Ovary (tissue), 9 donors: ENCODE results near the gene AKAP6. TPM values are rescaled to one million over a fixed set of nuclear protein-coding genes. Genes with fewer than 3 reads are reported as not detected.

Experiments used
- DNase-seq, 5 donors: peaks; one replicate each; pipeline ENCODE4 v3.0.0-alpha.2; 2019 to 2020
- H3K27ac ChIP-seq, 2 donors: fragments of 200-600 bp; one replicate each; pipeline versions ENCODE4 v1.5.1 to v1.8.0; 2019 to 2022
- H3K27me3 ChIP-seq: fragments of 200-600 bp; one replicate; pipeline ENCODE4 v1.8.0; 2022
- H3K36me3 ChIP-seq: fragments of 200-600 bp; sonication (generic); one replicate; pipeline ENCODE4 v1.5.1; 2019
- H3K4me1 ChIP-seq: one replicate; pipeline ENCODE4 v1.8.1; 2013; ENCODE audit warnings: mild to moderate bottlenecking, moderate library complexity; ENCODE audit not compliant: insufficient read depth
- H3K4me3 ChIP-seq: fragments of 200-600 bp; sonication (generic); one replicate; pipeline ENCODE4 v1.5.1; 2017
- H3K9me3 ChIP-seq, 2 donors: fragments of 200-600 bp in 1 of 2; sonication (generic) in 1 of 2; one replicate each; pipeline versions ENCODE4 v1.5.1 to v1.8.1; 2013 to 2019; ENCODE audit warnings: mild to moderate bottlenecking in 1 of 2, moderate library complexity in 1 of 2
- CTCF ChIP-seq, 3 donors: fragments of 450-650 bp in 2 of 3; fragments of 200-600 bp in 1 of 3; IDR thresholded peaks; one replicate each; pipeline versions ENCODE4 v1.5.1 to v1.8.0; 2016 to 2022; ENCODE audit warnings: antibody characterized with exemption in 3 of 3, mild to moderate bottlenecking in 1 of 3
- EP300 ChIP-seq: sonication (generic); formaldehyde crosslinking; IDR thresholded peaks from one replicate; pipeline ENCODE4 v1.6.1; 2017; ENCODE audit warnings: antibody characterized with exemption
- POLR2A ChIP-seq: fragments of 450-650 bp; IDR thresholded peaks from one replicate; pipeline ENCODE4 v1.6.1; 2017; ENCODE audit warnings: antibody characterized with exemption, mild to moderate bottlenecking, moderate library complexity
- WGBS, 3 donors: extraction: QIAGEN DNeasy Blood & Tissue Kit in 1 of 3; methylation state at CpG; one replicate each; pipeline versions ENCODE4 v1.1.5 to v1.1.7; 2013 to 2017; 5-methylcytosine and 5-hydroxymethylcytosine counted together
- intact Hi-C, 4 donors: fragments of 100-400 bp; cut with DNase I; formaldehyde crosslinking; loops; one replicate each; pipeline versions ENCODE4 v1.11.0 to v1.15.1; 2022 to 2023
- polyA plus RNA-seq, 2 donors: library from polyadenylated mRNA; stranded (reverse); fragments of 200-250 nt in 1 of 2; fragments of 350-450 nt in 1 of 2; fragmentation: Illumina TruSeq in 1 of 2; extraction: RNeasy Lipid Tissue Mini Kit (QIAGEN cat#74804) in 1 of 2; gene quantifications; one replicate each; pipeline ENCODE4 v1.2.3, GENCODE V29; 2013 to 2014
- total RNA-seq, 7 donors: library from RNA; depleted of rRNA in 2 of 7; stranded (reverse); fragments of >200 nt in 2 of 7; fragmentation: NEBNext Ultra II Directional in 3 of 7; extraction: Animal tissue kit (Norgen Biotek cat#: 25700) in 3 of 7; gene quantifications; one replicate each; pipeline versions ENCODE4 v1.1.0 to v1.2.4, GENCODE V29; 2016 to 2023
- donor health status: DM: no; HTN: no; CAD: no; lungs with moderate emphysema.
- donor health status: DM: no; HTN: no; CAD: no.
- donor health status: Bipolar disorder and iron deficiency.
- donor health status: DM: yes; HTN: yes; CAD: no.
- donor health status: DM: no; HTN: no; CAD: no.
- donor health status: DM: yes; HTN: yes; CAD: no.

Gene AKAP6
- total and polyA plus RNA-seq, 9 donors, result 2.3 to 13.1 (median 6.9) TPM

DNA sequence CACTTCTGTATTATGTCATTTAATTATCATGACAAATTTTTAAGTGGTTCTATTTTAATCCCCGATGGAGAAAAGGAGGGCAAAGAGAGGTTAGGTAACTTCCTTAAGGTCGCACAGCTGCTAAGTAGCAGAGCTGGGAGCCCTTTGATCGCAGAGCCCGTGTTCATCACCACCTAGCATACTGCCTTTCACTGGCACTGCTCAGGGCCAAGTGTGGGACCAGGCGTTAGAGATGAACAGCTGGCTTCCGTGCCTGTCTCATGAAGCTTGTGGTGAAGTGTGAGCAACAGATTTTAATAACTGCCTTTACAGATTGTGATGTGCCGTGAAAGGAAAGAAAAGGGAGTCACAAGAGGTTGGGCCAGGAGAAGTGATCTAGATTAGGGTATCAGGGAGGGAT is 273.6 kb downstream of the AKAP6 start:
- DNase-seq, result no peak
- Histone ChIP-seq H3K9me3 (no peaks in the 10 kb centered on the region), H3K27me3 (no peaks in the 10 kb centered on the region), H3K4me1 (no peaks in the 10 kb centered on the region), H3K36me3 (no peaks in the 10 kb centered on the region), H3K27ac (no peak overlapping the region), H3K4me3 (no peak overlapping the region)
- TF ChIP-seq EP300 (no peak), POLR2A (no peak), CTCF (IDR thresholded peaks at IDR 0.05) (no peak)
- intact Hi-C loops, result no loop called here
- WGBS, 3 donors, result 75 to 80% (median 77%) methylated on average over 7 of the region's 7 CpGs

DNA sequence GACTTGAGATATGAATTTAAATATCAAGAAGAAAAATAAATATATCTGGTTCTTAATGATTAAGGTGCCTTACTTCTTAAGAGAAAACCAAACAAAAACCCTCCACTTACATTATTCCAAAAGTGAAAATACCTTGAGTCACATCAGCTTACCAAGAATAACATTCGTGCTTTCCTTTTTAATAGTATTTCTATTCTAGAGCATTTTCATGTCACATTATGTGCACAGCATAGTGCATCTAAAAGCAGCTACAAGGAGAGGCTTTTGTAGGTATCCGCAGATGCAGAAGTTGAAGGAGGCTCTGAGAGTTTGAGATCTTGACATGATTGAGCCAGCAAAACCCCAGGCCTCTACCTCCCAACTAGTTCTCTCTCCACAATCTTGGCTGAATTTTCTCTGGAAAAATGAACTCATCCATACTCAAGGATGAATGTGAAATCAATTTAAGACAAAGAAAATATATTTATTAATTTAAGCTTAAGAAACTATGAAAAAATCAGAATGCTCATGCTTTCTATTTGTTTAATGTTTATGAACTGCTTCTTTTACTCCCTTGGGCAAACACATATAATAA is 275.0 kb downstream of the AKAP6 start:
- Histone ChIP-seq H3K4me3 (no peak overlapping the region), H3K27ac (no peak overlapping the region), H3K27me3 (no peaks in the 10 kb centered on the region), H3K4me1 (no peaks in the 10 kb centered on the region), H3K9me3 (no peaks in the 10 kb centered on the region), H3K36me3 (no peaks in the 10 kb centered on the region)
- 95 to 98% (median 95%) methylated on average over 2 of the region's 2 CpGs for WGBS, 3 donors
- intact Hi-C loops, result no loop called here
- DNase-seq, result no peak
- TF ChIP-seq CTCF (IDR thresholded peaks at IDR 0.05), result no peak

DNA sequence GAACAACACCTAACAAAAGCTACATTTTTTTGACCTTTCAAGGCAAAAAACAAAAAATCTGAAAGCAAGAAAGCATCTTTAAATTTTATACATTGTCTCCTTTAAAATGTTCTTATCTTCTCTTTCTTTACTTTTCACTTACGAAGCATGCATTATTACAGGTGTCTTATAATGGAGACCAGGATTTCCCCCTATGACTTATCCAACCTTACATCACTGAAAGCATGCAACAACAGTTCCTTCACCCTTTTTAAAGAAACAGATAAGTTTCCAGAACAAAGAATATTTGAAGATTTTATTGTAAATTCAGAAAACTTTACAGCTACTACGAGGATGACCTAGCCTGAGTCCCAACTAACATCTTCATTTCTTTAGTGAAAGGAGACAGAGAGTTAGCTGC is 277.2 kb downstream of the AKAP6 start:
- intact Hi-C loops, result no loop called here
- H3K4me1 ChIP-seq, result no peaks in the 10 kb centered on the region
- no peaks in the 10 kb centered on the region for H3K27me3 ChIP-seq
- no peaks in the 10 kb centered on the region for H3K36me3 ChIP-seq
- no peak for TF ChIP-seq POLR2A
- no peak for TF ChIP-seq CTCF (IDR thresholded peaks at IDR 0.05)
- TF ChIP-seq EP300, result no peak
- 74 to 95% (median 80%) methylated on average over 2 of the region's 2 CpGs for WGBS, 3 donors
- no peak overlapping the region for H3K27ac ChIP-seq
- DNase-seq, result no peak
- H3K4me3 ChIP-seq, result no peak overlapping the region
- no peaks in the 10 kb centered on the region for H3K9me3 ChIP-seq

DNA sequence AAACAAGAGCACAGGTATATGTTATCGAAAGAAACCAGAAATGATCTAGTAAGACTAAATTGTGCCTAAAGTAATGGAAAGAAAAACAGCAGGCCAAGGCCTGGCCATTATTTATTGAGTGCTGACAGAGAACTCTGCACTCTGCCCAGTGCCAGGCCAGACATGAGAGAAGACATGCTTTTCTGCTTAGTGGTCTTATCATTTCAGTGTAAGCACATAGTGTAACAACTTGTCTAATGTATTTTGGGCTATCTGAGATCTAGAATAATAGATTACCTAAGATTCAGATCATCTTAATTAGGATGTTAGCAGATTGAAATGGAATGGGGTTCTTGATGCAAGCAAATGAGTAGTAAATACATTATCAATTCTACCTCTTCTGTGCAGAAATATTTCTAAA is 278.3 kb downstream of the AKAP6 start:
- intact Hi-C loops, result no loop called here
- no peak for DNase-seq
- WGBS, 3 donors, result 86 to 96% (median 94%) methylated on average over 1 of the region's 1 CpG
- H3K27me3 ChIP-seq, result no peaks in the 10 kb centered on the region
- no peak for TF ChIP-seq EP300
- TF ChIP-seq CTCF (IDR thresholded peaks at IDR 0.05), result no peak
- no peak for TF ChIP-seq POLR2A
- no peak overlapping the region for H3K4me3 ChIP-seq
- no peak overlapping the region for H3K27ac ChIP-seq
- no peaks in the 10 kb centered on the region for H3K9me3 ChIP-seq
- no peaks in the 10 kb centered on the region for H3K4me1 ChIP-seq
- H3K36me3 ChIP-seq, result no peaks in the 10 kb centered on the region
